Neutrophil (primary cell): ENCODE measurements around the gene TGM1.
A peak's percentile ranks its signal among the peaks of the same experiment; 100 is the strongest.

Experiments
- H3K27ac ChIP-seq: fragments of 200-600 bp; sonication (generic); 2 replicates; pipeline ENCODE4 v1.5.1; 2016; ENCODE audit warnings: mild to moderate bottlenecking, moderate library complexity
- H3K27me3 ChIP-seq: fragments of 200-600 bp; sonication (generic); 2 replicates; pipeline ENCODE4 v1.6.0; 2016; ENCODE audit warnings: mild to moderate bottlenecking
- H3K36me3 ChIP-seq: fragments of 200-600 bp; sonication (generic); 2 replicates; pipeline ENCODE4 v1.5.1; 2017
- H3K4me1 ChIP-seq, 2 experiments: fragments of 200-600 bp in 1 of 2; sonication (generic) in 1 of 2; 1 replicate in 1 of 2; 2 replicates in 1 of 2; pipeline versions ENCODE4 v1.5.1 to v1.6.1; 2013 to 2016; ENCODE audit warnings: low read depth in 1 of 2, low read length in 1 of 2, mild to moderate bottlenecking in 1 of 2, moderate library complexity in 1 of 2; ENCODE audit not compliant: control insufficient read depth in 1 of 2, insufficient read depth in 1 of 2
- H3K4me3 ChIP-seq, 2 experiments: fragments of 200-600 bp in 1 of 2; sonication (generic) in 1 of 2; 1 replicate in 1 of 2; 2 replicates in 1 of 2; pipeline ENCODE4 v1.5.1; 2013 to 2016; ENCODE audit warnings: low read depth in 1 of 2, low read length in 1 of 2, mild to moderate bottlenecking in 1 of 2, moderate library complexity in 1 of 2
- H3K9me3 ChIP-seq: fragments of 200-600 bp; sonication (generic); 2 replicates; pipeline ENCODE4 v1.5.1; 2016
- CTCF ChIP-seq: fragments of 200-600 bp; sonication (generic); IDR thresholded peaks from 2 replicates; pipeline ENCODE4 v1.5.1; 2016; ENCODE audit warnings: antibody characterized with exemption

Gene TGM1

GRCh38 chr14:24300326-24300980 is 37.5 kb upstream of the TGM1 start:
- no peaks in the 10 kb centered on the region for H3K9me3 ChIP-seq
- H3K4me1 ChIP-seq = peaks cover 42 to 49% of the 10 kb centered on the region in 2 experiments
- peak overlapping the region; percentile 88 to 91 for H3K4me3 ChIP-seq
- H3K36me3 ChIP-seq = peaks cover 37% of the 10 kb centered on the region
- no peaks in the 10 kb centered on the region for H3K27me3 ChIP-seq
- peak overlapping the region; percentile 87 for H3K27ac ChIP-seq
- TF ChIP-seq CTCF = no peak

DNA sequence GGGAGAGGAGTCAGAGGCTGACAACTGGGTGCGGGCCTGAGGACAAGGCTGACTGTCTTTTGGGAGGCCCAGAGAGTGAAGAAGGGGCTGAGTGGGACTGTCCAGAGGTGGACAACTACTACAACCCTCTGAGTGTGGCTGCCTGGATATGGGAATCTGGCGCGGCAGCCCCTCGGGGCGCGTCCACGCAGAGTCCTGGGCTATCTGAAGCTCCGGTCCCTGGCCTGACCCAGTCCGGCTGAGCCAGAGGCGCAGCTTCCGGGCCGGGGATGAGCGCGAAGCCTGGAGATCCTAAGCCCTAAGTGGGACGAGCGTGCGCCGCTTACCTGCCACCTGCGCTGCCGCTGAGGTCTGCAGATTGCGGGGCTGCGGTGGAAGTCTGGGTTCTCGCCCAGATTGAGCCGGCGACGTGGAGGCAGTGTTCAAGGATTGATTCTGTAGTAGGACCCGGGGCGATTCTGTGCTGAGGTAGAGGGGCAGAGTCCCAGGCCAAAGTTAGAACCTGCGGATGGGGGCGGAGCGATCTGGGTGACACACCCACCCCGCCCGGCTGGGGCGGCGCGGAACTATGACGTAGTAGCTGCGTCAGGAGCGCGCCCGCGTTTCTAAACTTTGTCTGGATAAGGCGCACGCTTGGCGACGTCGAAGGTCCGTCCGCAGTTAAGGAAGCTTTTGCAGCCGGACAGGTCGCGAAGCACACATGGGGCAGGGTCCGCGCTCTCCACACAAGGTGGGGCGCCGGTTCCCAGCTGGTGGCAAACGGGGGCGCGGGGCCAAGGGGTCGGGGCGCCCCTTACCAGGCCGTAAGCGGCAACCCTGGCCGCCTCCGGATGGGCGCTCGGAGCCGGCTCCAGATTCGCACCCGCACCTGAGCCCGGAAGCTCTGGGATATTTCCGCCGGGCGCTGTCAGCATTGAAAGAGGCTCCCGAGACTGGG is 36.5 kb upstream of the TGM1 start, which contains the start of the genes DHRS1 and NOP9:
DHRS1 (minus strand) TSS at position 526 of the 937 bp plus-strand sequence. CDS start 674 bp downstream, outside the sequence.
NOP9 (plus strand) TSS at position 596 of the 937 bp plus-strand sequence; CDS start at position 701, 105 bp downstream.
- H3K27me3 ChIP-seq = no peaks in the 10 kb centered on the region
- H3K4me3 ChIP-seq = peak within 1 kb of the TSS; percentile 88 to 91
- no peaks in the 10 kb centered on the region for H3K9me3 ChIP-seq
- H3K27ac ChIP-seq = peak within 1 kb of the TSS; percentile 87
- peaks cover 34% of the 10 kb centered on the region for H3K36me3 ChIP-seq
- TF ChIP-seq CTCF = peak; percentile 54
- peaks cover 42 to 49% of the 10 kb centered on the region in 2 experiments for H3K4me1 ChIP-seq

DNA sequence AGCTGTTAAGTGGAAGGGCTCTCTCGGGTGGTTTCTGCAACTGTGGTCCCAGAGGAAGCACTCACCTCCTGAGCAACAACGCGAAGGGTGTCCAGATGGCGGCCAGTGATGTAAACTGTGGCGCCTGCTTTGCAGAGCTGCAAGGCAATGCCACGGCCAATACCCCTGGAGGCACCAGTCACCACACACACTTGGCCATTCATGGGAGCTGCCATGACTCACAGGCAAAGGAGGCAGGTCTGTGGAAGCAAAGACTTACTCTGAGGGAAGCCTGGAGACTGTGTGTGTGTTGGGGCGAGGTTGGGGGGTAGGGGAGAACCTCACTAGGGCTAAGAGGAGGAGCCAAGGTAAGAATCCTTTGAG is 35.9 kb upstream of the TGM1 start:
- Histone ChIP-seq H3K4me3 (peak overlapping the region; percentile 88 to 91), H3K9me3 (no peaks in the 10 kb centered on the region), H3K27ac (peak overlapping the region; percentile 87), H3K27me3 (no peaks in the 10 kb centered on the region), H3K36me3 (peaks cover 34% of the 10 kb centered on the region), H3K4me1 (peaks cover 42 to 49% of the 10 kb centered on the region in 2 experiments)
- TF ChIP-seq CTCF = no peak

- Histone ChIP-seq H3K27me3 (no peaks in the 10 kb centered on the region), H3K36me3 (peaks cover 37% of the 10 kb centered on the region), H3K9me3 (no peaks in the 10 kb centered on the region), H3K4me3 (no peak overlapping the region), H3K27ac (peak overlapping the region; percentile 68), H3K4me1 (peaks cover 42 to 49% of the 10 kb centered on the region in 2 experiments)
- TF ChIP-seq CTCF = no peak
These were observed 34.4 kb upstream of the TGM1 start for GRCh38 chr14:24297190-24297964.
